ENCODE results near the gene PMEPA1. TPM values are rescaled to one million over a fixed set of nuclear protein-coding genes. Genes with fewer than 3 reads are reported as not detected.

The PMEPA1 gene
- total RNA-seq, 4 donors from 2014 or later, result 7.5 to 31.3 (median 13.9) TPM

DNA sequence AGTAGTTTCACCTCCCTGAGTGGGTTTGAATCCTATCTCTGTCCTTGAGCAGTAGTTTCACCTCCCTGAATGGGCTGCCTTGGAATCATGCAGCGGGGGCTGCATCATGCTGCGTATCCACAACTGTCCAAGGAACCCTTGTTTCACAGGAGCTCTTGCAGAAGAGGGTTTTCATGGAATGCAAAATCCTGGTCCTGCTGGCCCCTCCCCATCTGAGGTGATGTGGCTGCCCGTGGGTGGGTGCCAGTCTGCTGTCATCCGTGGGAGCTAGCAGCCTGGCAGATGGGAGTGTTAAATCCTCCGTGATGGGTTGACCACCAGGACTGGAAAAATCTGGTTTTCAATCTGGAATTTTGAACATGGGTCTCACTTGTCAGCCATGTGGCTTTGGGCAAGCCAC, 111.3 kb downstream of the PMEPA1 start:
- TF ChIP-seq, protein P1, sequence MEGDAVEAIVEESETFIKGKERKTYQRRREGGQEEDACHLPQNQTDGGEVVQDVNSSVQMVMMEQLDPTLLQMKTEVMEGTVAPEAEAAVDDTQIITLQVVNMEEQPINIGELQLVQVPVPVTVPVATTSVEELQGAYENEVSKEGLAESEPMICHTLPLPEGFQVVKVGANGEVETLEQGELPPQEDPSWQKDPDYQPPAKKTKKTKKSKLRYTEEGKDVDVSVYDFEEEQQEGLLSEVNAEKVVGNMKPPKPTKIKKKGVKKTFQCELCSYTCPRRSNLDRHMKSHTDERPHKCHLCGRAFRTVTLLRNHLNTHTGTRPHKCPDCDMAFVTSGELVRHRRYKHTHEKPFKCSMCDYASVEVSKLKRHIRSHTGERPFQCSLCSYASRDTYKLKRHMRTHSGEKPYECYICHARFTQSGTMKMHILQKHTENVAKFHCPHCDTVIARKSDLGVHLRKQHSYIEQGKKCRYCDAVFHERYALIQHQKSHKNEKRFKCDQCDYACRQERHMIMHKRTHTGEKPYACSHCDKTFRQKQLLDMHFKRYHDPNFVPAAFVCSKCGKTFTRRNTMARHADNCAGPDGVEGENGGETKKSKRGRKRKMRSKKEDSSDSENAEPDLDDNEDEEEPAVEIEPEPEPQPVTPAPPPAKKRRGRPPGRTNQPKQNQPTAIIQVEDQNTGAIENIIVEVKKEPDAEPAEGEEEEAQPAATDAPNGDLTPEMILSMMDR (IDR thresholded peaks at IDR 0.05; ENCODE audit: low read depth), result no peak

Other genes starting within 250 kb of the PMEPA1 start
- under 1 TPM in 1 of 4 donors, not detected in 3; 0.17 TPM for gene CTCFL, start 184.9 kb downstream of the PMEPA1 start, total RNA-seq
- 100 to 1,000 TPM; 152 to 643 (median 237) TPM for gene PCK1, start 148.9 kb downstream of the PMEPA1 start, total RNA-seq
- gene ZBP1, start 89.6 kb downstream of the PMEPA1 start, total RNA-seq, result 1 to 10 TPM in 1 of 4 donors, under 1 TPM in 2, not detected in 1; 0.57 to 1.0 (median 0.88) TPM